ENCODE measurements around the gene HOXA5.

Gene HOXA5

DNA sequence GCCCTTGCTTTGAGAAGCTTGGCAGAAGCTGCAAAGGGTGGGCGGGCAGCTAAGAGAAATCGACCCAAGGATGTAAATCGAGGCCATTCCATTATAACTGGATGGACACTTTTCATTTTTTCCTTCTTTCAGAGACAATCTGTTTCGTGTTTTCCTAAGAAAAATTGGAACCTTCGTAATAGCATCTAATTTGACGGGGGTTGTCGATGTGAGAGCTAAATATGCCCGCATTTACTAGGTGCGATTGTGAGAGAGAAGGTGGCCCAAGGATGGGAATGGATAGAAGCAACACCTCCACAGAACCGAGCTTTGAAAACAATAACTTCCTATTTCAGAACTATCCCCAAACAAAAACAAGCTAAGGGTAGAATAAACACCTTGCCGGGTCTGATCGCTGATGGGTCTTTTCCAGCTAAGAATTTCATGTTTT is 12.1 kb downstream of the HOXA5 start:
- no peak for DNase-seq

DNA sequence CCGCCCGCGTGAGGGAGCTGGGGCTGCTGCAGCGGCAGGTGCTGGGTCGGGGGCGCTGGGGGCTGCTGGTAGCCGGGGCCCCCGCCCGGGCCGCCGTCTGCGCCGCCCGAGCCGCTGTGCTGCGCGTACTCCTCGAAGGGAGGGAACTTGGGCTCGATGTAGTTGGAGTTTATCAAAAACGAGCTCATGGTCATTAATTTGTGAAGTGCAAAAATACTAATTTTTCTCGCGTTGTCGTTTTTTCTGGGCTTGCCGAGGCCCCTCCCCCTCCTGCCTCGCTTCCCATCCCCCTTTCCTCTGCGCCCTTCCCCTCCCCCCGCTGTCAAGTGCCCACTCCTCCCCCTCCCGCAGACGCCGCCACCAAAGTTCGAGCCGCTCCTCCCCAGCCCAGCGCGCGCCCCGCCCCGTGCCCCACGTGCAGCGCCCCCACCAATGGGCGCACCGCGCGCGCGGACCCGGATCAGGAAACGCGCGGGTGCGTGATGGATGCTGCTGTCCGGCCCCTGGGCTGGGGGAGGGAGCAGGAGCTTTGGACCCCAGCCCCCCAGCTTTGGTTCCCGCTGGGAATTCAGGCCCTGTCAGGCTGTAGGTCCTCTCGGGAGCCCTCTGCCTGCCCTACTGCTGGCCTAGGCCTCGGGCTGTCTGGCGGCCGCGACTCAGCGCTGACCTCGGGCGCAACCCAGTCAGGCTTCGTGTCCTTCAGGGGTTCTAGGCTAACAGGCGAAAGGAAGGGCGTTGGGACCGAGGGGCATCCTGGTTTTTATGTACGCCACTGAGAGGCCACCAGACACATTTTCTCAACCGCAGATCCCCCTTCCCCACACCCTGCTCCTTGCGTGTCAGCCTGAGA is 12.7 kb downstream of the HOXA5 start, which contains the start of gene HOXA4:
Gene HOXA4, minus strand, starts transcription at position 218 of the 850 bp plus-strand sequence. Its CDS starts 24 bp downstream, at position 194.
- DNase-seq = peak; percentile 53 to 79 (median 66)

DNA sequence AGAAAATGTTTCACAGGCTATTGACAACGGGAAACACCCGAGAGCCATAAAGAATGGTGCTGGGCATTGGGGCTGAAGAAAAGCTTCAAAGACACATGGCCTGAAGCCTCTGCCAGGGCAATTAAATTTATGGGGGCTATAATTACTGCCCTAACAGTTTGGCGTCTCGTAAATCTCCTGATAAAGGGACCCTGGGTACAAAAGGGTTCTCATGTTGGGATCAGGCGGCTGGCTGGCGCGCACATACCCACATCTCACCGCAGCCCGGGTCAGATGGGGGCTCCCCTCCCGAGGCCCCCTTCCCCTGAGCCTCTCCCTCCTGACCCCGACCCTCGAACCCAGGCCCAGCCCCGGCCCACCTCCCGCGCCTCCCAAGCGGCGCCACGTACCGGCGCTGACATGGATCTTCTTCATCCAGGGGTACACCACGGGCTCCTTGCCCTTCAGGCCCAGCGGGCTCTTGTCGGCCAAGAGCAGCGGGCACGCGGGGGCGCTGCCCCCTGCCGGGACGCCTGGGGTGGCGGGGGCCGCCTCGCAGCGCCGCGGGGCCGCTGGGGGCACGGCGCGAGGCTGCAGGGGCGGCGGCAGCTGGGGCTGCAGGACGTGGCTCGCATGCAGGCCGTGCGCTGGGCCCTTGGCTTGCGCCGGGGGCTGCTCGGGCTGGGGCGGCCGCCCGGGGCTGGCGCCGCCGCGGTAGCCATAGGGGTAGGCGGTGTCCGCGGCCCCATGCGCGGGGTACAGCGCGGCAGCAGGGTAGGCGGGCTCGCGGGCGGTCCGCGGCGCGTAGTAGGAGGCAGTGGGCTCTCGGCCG is 13.5 kb downstream of the HOXA5 start:
- DNase-seq = no peak

DNA sequence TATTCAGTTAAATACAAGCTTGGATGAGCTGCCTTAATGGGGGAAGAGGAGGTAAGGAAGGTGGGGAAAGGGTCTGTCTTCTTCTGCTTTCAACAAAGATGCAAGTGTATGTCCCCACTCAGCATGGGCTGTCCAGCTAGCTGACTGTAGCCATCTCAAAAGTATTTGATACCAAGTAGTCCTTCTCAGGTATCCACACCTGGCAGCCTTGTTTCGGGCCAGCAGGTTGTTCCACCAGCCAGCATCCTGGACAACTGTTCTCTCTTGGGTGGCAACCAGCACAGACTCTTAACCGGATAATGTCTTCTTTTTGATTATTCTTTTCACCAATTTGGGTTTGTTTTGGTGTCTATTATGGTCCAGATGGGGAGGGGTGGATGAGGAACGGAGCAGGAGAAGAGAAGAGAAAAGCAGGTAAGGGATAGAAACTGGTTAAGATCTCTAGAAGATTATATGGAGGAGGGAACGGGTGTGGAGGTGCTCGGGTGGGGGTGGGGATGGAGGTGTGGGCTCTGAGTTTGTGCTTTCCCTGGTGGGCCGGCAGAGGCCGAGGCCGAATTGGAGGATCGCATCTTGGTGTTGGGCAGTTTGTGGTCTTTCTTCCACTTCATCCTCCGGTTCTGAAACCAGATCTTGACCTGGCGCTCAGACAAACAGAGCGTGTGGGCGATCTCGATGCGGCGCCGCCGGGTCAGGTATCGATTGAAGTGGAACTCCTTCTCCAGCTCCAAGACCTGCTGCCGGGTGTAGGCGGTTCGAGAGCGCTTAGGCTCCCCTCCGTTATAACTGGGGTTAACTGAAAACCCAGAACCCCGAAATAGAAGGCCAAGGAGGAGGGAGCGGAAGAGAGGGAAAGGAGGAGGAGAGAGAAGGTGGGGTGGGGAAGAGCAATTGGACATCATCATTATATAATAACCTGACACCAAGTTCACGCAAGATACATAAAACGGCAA is 14.4 kb downstream of the HOXA5 start:
- no peak for DNase-seq

DNA sequence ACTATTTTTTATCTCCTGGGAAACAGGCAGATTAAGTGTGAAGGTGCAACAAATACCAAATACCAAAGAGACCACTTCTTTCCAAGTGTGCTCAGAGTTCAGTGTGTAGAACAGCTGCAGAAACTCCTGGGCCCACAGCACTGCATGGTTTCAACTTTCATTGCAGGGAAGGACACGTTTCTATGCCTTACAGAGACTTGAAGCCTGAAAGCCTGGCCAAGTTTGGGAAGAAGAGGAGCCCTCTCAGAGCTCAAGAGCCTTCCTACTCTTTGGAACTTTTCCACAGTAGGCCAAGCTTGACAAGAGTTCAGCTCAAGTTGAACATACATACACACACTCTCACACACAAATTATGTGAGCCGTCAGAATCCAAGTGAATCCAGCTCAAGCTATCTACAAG is 15.4 kb downstream of the HOXA5 start:
- no peak for DNase-seq

DNA sequence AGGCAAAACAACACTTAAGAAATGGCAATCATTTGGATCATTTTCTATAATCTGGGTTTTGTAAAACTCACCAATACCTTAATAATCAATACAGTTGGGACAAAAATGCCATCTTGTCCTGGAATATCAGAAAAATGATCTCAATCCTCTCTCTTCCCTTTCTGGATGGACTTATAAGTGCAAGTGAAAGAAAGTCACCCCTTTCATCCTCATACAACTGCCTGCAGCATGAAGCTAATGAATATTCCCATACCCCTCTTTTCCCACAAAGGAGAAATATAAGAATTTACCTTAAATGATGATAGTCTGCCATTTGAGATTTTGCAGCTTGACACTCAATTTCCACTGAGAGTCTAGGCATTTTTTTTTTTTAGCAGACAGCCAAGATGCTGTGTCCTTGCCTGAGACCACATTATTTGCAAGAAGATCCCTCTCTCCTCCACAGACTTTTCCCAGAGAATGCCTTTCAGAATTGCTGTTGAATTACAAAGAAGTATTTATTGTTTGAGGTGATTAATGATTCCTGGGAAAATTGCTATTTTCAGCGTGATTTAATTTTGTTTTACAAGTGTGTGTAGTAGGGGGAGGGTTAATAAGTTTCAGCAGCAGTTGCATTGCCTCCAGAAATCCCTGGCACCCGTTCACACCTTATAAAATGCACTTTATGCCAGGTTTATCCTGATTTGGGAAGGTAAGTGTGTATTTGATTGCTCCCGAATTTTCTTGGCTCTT is 16.7 kb downstream of the HOXA5 start:
- DNase-seq = no peak

DNA sequence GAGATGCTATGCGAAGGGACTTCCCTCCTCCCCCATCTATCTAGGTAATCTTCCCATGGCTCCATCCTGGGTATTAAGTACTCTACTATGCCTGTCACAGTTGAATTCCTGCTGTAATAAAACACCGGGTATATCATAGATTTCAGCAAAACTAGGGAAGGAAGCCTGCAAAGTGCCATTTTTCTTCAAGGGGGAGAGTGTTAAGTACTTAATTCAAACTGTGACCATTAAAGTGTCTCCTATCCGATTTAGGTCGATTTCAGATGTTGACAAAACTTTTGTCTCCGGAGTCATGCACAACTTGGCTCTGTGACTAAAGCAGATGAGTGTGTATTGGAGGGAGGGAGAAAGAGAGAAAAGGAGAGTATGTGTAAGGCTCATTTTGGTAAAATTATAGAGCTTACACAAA is 17.5 kb downstream of the HOXA5 start:
- DNase-seq = no peak

DNA sequence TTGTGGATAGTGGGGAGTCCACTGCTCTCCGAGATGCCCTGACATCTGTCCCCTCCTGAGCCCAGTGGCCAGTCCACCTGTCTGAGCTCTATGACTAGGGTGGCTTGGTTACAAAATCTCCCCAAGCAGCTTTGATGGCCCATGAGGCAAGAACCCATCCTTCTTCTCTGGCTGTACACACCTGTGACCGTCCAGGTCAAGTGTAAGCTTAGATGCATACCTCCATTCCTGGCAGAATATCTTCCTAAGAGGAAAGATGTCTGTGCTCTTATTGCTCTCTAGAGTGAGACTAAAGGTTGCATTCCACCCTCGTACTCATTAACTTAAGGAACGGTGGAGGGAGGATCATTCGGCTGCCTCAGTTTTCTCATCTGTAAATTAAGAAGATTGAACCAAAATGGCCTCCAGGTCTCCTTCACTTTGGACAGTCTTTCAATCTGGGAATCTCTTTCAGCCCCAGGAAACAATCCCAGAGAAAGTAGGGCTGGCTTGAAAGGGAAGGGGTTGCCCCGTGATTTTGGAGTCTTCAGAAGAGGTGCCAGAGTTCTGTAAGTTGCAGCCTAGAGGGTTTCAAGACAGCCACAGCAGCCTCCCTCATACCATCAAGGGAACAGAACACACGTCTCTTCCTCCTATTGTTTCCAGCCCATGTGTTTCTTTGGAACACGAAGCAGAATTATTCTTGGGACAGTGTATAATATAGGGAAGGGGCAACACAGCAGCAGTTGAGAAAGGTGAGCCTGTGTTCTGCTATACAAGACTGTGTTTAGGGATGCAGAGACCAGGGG is 18.4 kb downstream of the HOXA5 start:
- DNase-seq = no peak

DNA sequence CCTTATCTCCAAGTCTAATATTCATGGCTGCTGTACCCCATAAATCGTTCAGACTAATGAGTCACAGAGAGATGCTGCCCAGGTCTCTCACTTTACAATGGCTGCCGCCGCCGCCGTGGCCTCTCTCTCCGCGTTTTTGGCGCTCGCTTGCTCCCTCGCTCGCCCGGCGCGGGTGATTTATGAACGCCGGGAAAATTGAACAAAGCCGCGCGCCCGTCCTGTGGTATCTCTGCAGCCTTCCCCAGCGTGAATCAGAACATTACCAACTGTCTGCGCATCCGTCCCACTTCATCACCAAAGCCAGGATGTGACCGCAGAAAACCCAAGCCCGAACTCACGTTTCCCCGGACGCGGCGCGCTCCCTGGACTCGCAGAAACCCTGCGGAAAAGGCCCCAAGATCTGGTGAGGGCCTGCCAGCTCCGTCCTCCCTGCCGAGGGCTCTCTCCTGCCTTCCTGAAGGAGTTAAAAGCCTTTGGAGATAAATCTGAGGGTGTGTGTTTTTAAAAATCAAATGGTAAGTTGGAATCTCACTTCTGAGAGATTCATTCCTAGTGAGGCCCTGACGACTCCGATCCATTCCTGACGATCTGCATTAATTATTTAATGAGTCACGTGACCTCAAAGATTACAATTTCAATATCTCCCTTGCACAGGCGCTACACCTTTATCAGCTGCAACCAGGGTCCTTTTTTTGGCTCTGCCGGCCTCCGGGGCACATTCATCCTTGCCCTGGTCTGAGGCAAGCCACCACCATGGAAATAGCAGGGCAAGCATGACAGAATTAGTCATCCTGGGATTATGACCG is 19.2 kb downstream of the HOXA5 start:
- DNase-seq = no peak

DNA sequence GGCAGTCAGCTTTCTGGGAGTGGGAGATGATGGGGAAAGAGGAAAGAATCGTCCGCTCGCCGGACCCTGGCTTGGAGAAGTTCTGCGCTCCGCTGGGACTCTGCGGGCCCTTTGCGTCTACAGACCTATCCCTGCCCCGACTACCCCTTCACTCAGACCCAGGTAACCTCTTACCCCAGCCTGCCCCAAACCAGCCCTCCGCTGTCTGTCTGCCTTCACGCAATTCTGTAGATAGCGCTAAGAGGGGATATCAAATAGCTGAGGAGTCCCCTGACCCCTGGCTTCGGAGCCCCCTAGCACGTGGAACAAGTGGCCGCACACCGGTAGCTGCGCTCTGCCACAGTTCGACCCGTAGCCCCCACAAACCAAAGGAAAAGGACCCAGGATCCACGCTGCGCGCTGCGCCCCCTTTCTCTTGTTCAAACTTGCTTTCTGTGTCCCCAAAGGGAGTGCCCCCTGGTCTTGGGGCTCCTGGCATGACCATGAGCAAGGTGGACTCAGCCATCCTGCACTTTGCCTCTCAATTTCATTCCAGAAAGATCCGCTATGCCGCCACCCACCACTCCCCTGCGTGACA is 19.9 kb downstream of the HOXA5 start:
- DNase-seq = no peak

DNA sequence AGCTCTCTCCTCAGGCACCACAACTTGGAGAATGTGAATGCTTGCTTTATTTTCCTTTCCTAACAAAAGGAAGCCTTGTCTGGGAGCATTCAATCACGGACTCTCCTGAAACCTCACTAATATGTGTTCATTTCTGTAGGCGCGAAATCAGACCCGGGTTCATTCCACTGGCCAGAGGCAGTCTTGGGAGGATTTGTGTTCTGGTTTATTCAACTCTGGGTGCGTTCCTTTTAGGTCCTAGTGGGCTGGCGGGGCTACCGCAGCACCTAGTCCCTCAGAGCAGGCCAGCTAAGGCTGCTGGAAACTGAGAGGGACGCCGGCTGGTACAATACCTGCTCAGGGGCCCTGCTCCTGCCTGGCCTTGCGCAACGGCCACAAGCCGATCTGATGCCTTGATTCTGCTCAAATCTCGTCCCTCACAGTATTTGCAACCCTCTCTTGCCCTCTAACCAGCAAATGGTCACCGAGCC is 20.4 kb downstream of the HOXA5 start:
- no peak for DNase-seq

DNA sequence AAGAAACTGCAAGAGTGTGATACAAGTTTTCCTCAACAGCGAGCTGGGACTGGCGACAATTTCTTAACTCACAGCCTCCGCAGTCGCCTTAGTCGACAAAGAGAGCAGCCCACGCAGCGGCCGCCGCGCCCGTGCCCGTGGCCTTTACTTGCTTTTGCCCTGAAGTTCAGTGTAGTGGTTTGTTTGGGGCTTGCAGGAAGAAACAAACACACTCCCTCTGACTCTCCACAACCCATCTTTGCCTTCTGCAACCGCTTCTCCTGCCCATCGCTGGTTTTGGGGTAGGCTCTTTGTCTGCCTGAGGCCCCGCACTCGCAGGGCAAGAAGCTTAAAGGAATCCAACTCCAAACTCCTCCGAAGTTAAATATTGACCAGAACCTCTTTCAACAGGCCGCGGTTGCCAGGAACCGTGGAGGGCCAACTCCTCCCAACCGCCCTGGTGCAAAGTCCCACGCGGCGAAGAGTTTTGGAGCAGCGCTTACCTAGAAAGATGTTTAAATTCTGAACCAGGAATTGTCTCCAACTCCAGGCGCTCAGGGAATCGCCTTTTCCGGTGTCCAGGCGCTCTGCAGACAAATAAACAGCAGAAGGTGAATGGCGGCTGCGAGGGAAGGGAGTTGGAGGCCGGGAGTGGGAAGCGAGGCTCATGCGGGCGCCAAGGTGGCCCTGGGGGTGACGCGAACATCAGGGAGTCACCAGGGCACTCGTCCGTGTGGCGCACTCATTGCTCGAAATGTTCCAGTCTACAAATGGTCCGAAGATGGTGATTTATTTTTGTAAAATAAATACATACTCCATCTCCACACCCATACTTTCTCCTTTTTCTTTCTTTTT is 21.2 kb downstream of the HOXA5 start:
- DNase-seq = no peak

DNA sequence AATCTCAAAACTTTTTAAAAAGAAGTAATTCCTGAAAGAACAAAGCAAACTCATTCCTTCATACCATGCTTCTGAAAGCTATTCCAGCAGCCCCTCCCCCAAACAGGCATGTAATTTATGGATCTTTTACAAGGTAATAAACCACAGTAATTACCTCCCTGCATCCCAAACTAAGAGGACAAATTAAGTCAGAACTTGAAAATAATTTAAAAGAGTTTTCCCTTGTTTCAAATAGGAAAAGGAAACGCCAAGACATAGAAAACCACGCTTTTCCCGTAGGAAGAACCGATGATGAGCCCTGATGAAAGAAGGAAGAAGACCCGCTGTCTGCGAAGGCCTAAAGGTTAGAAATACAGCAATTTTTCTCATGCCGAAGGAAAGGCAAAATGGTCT is 21.8 kb downstream of the HOXA5 start:
- no peak for DNase-seq

DNA sequence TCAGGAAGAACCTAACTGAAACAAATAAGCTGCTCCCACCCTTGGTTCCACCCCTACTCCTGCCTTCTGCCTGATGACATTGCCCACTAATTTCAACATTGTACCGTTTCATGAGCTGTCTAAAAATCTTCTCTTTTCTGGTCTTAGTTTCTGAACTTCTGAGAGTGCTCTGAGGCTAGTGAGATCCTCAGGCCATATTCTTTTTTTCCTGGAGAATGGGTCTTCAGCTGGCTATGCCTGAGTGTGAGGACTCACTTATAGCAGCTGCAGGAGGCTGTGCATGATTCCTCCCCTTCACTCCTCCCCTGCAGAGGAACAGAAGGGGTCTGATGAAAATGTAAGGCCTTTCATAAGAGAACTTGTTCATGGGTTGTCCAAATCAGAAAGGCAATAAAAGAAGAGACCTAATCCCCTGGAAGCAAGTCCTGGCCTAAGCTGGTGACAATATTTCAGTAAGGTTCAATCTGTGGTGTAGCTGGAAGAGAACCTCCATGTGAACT is 24.0 kb downstream of the HOXA5 start:
- DNase-seq = no peak

DNA sequence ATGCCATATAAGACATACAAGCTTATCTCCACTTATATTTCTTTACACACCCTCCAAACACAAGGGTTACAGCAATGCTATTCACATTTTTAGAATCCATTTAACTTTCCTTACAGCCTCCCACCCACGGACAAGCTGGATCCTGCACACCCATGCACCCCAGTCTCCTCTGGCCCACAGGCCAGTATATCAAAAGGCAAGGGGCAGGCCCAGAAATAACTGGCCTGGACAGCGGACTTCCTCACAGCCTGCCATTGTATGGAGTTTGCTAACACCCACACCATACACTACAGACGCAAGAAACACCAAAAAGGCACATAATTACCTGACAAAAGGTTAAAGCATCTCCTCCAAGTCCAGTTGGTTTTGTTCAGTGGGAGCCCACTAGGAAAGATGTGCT is 24.9 kb downstream of the HOXA5 start:
- DNase-seq = no peak

DNA sequence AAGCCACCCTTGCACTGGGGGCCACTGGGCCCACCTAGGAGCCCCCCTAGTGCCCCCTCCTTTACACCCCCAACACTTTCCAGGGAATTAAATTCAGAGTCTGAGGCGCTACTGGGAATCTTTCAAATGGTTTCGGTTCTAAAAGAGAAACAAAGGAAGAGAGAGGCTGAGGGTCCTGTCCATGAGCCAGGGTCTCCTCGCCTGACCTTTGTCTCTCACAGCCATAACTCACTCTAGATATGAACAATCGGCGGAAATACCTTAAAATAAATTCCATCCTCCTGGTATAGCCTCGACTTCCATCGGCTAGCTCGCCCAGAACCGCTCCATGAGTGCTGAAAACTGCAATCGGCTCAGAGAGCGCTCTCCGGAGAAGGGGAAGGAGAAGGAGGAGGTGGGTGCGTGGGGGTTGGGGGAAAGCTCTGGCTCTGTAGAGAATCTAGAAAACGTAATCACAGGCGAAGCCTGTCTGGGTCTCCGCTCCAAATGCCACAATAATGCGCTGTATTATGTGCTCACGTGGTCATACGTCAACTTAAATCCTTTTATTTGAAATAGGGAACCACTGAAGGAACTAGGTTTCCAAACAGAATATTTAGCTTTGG is 25.5 kb downstream of the HOXA5 start:
- DNase-seq = no peak

DNA sequence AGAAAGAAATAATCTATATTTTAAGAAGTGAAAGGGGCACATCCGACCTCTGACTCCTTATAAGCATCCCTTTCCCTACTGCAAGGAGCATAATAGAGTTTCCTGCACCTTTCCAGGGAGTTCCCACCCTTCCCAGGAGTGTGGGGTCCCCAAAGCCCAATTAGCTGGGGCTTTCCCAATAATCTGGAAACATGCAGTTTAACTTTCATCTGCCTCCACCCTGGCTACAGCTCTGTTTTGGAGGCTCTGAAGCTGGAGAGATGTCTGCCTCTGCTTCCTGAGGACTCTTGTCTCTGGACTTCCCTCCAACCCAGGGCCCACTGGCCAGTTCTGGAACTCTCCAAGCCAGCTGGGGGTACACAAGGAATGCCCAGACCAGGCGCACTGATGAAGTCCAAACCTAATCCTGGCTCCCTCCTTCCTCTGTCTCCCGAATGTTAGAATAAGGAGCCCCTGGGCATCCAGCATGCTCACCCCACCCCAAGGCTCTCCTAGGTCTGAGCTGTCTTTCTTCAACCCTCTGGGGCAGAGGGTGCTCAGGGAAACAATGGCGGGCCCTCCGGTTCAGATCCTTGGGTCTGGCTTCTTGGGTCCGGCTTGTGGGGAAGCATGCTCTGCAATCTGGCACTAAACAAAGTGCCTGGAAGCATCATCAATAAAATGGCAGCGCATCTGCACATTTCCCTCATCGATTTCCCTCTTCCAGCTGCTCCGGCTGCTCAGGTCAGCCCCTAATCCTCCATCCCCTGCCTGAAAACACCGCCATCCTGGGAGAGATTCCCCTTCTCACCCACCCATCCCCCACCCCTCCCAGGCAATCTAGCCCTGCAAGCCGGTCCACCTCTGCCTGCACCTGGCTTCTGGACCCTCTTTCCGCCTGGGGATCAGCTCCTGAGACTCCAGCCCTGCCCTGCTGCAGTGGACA is 26.3 kb downstream of the HOXA5 start:
- DNase-seq = no peak
